Embryonic facial prominence (tissue), 1 donor: ENCODE measurements around the gene TSHZ3.

ENCODE experiments used
- DNase-seq: peaks from one replicate; pipeline ENCODE4 v3.0.0-alpha.2; 2016; ENCODE audit errors: extremely low spot score

The TSHZ3 gene

DNA sequence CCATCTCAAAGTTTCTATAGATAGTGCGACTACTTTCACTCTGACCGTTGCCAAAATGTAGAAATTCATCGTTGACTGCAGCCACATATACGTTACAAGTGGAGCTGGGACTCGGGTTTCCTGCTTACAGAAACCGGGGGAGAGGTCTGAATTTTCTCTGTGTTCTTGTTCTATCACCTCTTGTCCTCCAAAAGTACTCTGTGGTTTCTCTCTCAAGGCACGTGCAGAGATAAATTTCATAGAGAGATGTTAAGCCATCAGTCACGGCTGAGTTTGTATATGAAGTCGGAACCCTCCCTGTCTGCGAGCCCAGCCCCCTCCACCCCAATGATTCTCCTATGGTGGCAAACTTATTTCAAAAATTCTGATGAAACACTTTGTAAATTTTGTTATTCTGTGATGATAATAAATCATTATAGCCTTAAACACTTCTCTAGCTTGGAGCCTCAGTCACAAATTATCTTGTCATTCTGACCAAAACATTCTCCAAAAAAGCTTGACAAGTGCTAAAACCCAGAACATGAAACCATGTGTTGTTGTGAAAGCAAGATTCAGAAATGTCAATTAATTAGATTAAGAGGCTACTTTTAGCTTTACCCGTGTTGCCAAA is 87.5 kb downstream of the TSHZ3 start:
- DNase-seq: no peak

GRCh38 chr19:31261019-31261602 is 88.1 kb downstream of the TSHZ3 start:
- no peak for DNase-seq

- no peak for DNase-seq
Measured at GRCh38 chr19:31260171-31260933, 88.9 kb downstream of the TSHZ3 start.

DNA sequence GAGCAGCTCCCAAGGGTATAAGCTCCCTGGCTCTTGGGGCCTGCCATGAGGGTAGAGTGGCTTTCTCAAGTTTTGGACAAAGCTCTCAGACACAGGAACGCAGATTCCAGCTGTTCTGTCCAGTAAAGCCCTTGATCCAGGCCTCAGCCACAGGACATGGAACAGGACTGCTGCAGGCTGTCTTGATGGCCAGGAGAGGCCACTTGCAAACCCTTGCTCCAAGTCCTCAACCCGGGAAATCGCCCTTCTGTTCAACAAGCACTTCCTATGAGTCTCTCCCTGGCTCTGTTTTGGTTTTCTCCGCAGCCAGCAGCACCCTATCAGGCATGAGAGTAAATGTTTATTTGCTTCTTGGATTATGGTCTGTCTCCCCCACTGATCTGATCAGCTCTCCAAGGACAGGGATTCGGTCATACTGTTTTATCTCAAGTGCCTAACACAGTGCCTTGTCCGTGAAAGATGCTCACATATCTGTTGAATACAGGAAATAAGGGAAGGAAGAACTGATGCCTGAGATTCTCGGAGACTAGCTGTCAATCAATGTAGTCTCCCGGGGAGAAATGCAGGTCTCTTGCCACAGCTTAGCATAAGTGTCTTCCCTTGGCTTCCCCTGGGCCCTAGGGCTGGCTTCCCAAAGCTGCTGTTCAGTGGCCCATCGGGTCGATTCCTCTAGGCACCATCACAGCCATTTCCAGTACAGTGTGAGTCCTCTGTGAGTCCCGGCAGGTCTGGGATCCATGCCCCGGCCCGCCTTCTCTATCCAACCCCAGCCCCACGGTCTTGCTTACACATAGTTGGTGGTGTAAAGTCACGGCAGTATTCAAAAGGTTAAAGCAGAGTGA is 90.8 kb downstream of the TSHZ3 start:
- DNase-seq: no peak

GRCh38 chr19:31257426-31258130 is 91.7 kb downstream of the TSHZ3 start:
- DNase-seq: no peak

DNA sequence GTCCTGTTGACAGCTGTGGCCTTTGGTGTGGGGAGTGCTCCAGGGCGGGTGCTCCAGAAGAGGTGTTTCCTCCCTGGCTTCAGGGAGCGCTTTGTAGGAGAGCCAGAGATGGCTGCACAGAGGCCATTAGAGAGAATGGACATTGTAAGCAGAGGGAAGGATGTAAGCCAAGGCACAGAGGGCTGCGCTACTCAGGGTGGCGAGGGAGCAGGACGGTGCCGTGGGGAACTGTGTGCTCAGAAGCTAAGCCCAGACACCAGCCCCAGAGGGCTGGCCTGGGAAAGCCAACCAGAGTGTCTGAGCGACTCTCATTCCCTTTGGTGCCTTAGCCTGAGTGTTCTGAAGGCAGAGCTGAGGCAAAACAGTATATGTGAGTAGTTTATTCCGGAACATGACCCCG is 92.2 kb downstream of the TSHZ3 start:
- DNase-seq: no peak

- no peak for DNase-seq
Measured at GRCh38 chr19:31256593-31256960, 92.7 kb downstream of the TSHZ3 start.

DNA sequence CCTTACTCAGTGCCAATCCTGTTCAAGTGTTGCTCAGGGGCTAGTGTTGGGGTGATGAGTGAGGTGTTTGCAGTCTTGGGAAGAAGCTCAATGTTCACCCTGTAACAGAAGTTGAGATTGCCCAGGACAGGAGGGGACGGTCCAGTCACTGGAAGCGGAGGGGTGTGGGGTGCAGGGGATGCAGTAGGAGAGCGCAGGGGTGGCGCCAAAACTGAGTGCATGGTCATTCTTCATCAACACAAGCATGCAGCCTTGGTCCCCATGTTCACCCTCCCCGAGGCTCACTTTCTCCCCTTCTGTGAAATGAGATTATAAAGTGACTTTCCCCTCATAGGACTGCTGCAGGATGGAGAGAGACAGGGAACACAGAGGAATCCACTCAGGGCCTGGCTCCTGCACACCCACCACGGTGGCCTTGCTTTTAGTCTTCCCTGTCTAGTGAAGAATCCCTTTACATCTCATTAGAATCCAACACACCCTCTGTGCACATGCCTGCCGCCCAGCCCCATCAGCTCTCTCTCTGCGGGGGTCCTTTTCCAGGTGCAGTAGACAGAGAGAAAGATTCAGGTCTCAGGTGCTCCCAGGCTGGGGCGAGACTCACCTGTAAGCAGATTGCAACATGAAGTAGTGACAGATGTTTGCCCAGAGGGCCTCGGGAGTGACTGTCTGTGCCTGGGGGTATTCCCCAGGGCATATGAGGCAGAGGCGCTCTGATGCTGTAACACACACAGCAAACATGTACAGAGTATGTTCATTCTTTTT is 93.2 kb downstream of the TSHZ3 start:
- DNase-seq: no peak

DNA sequence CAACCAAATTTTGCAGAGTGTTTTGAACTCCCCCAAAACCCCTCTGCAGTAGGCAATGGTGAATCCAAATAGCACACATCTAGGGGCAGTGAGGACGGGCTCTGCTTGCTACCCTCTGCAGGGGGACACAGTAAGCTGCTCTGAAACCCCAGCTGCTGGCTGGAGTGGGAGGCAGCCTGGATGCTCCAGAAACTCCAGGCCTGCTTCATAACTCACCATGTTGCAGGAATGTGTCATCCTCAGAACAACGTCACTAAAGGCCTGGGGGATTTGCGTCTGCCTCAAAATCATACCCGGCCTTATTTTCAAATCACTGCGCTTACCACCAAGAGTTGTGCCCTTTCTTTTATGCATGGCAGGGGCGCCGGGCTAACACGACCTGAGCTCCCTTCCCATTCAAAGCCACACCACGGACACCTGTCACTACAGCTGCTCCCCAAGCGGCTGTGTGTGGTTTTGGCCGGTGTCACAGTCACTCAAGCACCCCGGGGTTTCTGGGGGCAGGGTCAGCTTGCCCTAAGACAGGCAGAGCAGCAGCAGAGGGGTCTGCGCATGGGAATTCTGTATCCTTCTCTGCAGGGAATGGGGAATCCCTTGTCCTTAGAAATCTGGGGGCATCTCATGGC is 93.9 kb downstream of the TSHZ3 start:
- DNase-seq: no peak

GRCh38 chr19:31254611-31255010 is 94.6 kb downstream of the TSHZ3 start:
- no peak for DNase-seq

- no peak for DNase-seq
Measured at GRCh38 chr19:31254180-31254551, 95.1 kb downstream of the TSHZ3 start.

GRCh38 chr19:31253526-31254179 is 95.6 kb downstream of the TSHZ3 start:
- no peak for DNase-seq

DNA sequence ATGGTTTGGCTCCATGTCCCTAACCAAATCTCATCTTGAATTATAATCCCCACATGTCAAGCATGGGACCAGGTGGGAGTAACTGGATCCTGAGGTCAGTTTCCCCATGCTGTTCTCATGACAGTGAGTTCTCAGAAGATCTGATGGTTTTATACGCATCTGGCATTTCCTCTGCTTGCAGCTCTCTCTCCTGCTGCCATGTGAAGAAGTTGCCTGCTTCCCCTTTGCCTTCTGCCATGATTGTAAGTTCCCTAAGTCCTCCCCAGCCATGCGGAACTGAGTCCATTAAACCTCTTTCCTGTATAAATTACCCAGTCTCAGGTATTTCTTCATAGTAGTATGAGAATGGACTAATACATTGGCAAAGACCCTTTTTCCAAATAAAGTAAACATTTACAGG is 96.8 kb downstream of the TSHZ3 start:
- no peak for DNase-seq

- no peak for DNase-seq
Measured at GRCh38 chr19:31249217-31249616, 100.0 kb downstream of the TSHZ3 start.

- no peak for DNase-seq
Measured at GRCh38 chr19:31235806-31236205, 113.4 kb downstream of the TSHZ3 start.

- no peak for DNase-seq
Measured at GRCh38 chr19:31233295-31233800, 115.9 kb downstream of the TSHZ3 start.

DNA sequence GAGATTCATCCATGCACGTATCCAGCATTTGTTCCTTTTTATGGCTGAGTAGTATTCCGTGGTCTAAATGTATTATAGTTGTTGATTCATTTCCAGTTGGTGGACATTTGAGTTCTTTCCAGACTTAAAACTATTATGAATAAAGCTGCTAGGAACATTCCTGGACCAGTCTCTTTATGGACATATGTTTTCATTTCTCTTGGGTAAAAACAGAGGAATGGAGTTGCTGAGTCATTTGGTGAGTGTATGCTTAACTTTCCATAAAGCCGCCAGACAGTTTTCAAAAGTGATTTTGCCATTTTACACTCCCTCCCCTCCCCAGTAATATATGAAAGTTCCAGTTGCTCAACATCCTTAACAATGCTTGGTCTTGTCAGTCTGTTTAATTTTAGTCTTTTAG is 116.4 kb downstream of the TSHZ3 start:
- no peak for DNase-seq

- DNase-seq: no peak
Measured at GRCh38 chr19:31232180-31232579, 117.1 kb downstream of the TSHZ3 start.

DNA sequence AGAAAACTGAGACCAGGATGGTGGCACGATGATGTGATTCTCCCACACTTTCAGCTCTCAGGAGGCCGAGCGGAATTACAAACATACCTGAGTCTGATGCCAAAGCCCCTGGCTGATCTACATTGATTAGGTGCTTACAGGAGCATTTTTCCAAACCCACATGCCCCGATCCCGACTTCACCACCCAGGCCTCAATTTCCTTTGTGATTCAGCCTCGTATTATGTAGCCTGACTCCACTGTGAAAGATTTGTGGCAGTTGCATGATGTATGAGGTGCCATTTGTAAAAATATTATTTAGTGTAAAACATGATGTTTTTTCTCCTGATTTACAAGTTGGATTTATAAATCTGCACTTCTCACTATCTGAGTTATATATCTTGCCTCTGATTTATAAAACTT is 118.0 kb downstream of the TSHZ3 start:
- DNase-seq: no peak
